Transverse colon (tissue), 4 donors: ENCODE measurements around the gene TMEM163. TPM values are rescaled to one million over a fixed set of nuclear protein-coding genes. Genes with fewer than 3 reads are reported as not detected.

Source experiments
- DNase-seq: peaks from one replicate; pipeline ENCODE4 v3.0.0-alpha.2; 2019
- H3K27ac ChIP-seq, 4 donors: fragments of 200-600 bp; sonication (generic); 2 replicates each; pipeline ENCODE4 v1.5.1; 2016 to 2018; ENCODE audit warnings: inconsistent platforms in 4 of 4
- H3K27me3 ChIP-seq: fragments of 200-600 bp; sonication (generic); 2 replicates; pipeline ENCODE4 v1.5.1; 2017; ENCODE audit warnings: inconsistent platforms
- H3K36me3 ChIP-seq, 4 donors: fragments of 200-600 bp; sonication (generic); 2 replicates each; pipeline ENCODE4 v1.5.1; 2017 to 2019; ENCODE audit warnings: inconsistent platforms in 4 of 4
- H3K4me1 ChIP-seq, 4 donors: fragments of 200-600 bp; sonication (generic); 2 replicates each; pipeline ENCODE4 v1.5.1; 2017 to 2020; ENCODE audit warnings: inconsistent platforms in 4 of 4
- H3K4me3 ChIP-seq, 4 donors: fragments of 200-600 bp; sonication (generic); 1 replicate in 1 of 4; 2 replicates in 3 of 4; pipeline versions ENCODE4 v1.5.1 to v1.6.1; 2017 to 2019; ENCODE audit warnings: inconsistent platforms in 4 of 4
- H3K9me3 ChIP-seq, 2 donors: fragments of 200-600 bp; sonication (generic); 2 replicates each; pipeline ENCODE4 v1.5.1; 2017 to 2019; ENCODE audit warnings: inconsistent platforms in 2 of 2
- EP300 ChIP-seq: sonication (generic); formaldehyde crosslinking; IDR thresholded peaks from one replicate; pipeline ENCODE4 v1.6.1; 2017; ENCODE audit warnings: antibody characterized with exemption, low read depth
- POLR2A ChIP-seq: fragments of 450-650 bp; IDR thresholded peaks from one replicate; pipeline ENCODE4 v1.6.1; 2016; ENCODE audit warnings: antibody characterized with exemption, mild to moderate bottlenecking, moderate library complexity
- POLR2AphosphoS5 ChIP-seq, 3 donors: sonication (generic); formaldehyde crosslinking; IDR thresholded peaks; one replicate each; pipeline ENCODE4 v1.6.1; 2016; ENCODE audit warnings: antibody characterized with exemption in 3 of 3
- WGBS, 2 donors: methylation state at CpG; one replicate each; pipeline ENCODE4 v1.1.5; 2018; ENCODE audit warnings: low coverage in 1 of 2; 5-methylcytosine and 5-hydroxymethylcytosine counted together
- in situ Hi-C, 4 donors: fragments of 200-750 bp; cut with MboI; loops; one replicate each; pipeline versions ENCODE4 v1.15.0 to v1.15.1; 2017; ENCODE audit warnings: low sequenced_read_pairs in 3 of 4, low pct_ligation_motif_present in 1 of 4, low pct_unique_long_range_greater_than_20kb in 1 of 4
- intact Hi-C: fragments of 100-400 bp; cut with DNase I; formaldehyde crosslinking; loops from one replicate; pipeline ENCODE4 v1.15.1; 2023; ENCODE audit warnings: low total_unique reads
- total RNA-seq, 4 donors: library from RNA; depleted of rRNA; stranded (reverse); fragments of >200 nt; gene quantifications; one replicate each; pipeline ENCODE4 v1.1.0, GENCODE V29; 2016
- TF ChIP-seq, protein P1 (sequence below), 5 experiments: fragments of 200-600 bp in 3 of 5; fragments of 450-650 bp in 2 of 5; sonication (generic) in 3 of 5; IDR thresholded peaks; 1 replicate in 2 of 5; 2 replicates in 3 of 5; pipeline ENCODE4 v1.5.1; 2016 to 2017; ENCODE audit warnings: antibody characterized with exemption in 5 of 5, inconsistent platforms in 3 of 5, mild to moderate bottlenecking in 2 of 5, moderate library complexity in 1 of 5

Gene TMEM163
- total RNA-seq, 4 donors from 2014 or later, result 0.48 TPM; not detected in 3

DNA sequence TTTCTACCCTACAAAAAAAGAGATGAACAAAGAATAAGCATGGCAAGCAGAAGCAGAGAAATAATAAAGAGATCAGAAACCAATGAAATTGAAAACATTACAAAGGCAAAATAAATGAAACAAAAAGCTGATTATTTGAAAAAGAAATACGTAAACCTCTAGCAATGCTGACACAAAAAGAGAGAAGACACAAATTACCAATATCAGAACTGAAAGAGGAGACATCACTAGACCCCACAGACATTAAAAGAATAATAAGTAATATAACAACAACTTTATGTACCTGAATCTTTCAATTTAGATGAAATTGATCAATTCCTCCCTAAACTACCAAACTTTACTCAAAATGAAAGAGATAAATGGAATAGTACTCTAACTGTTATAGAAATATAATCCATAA lies 75.9 kb downstream of the TMEM163 start:
- in situ Hi-C loops (no loop called here), intact Hi-C loops (no loop called here)
- H3K4me3 ChIP-seq, result no peak overlapping the region
- 83 to 86% methylated on average over 1 of the region's 1 CpG for WGBS, 2 donors
- H3K9me3 ChIP-seq, result no peaks in the 10 kb centered on the region
- no peak for DNase-seq
- H3K4me1 ChIP-seq, result no peaks in the 10 kb centered on the region
- H3K27me3 ChIP-seq, result no peaks in the 10 kb centered on the region
- no peak overlapping the region for H3K27ac ChIP-seq
- H3K36me3 ChIP-seq, result no peaks in the 10 kb centered on the region
- TF ChIP-seq POLR2A (no peak), EP300 (no peak), POLR2AphosphoS5 (IDR thresholded peaks at IDR 0.05) (no peak)
- TF ChIP-seq, protein P1, sequence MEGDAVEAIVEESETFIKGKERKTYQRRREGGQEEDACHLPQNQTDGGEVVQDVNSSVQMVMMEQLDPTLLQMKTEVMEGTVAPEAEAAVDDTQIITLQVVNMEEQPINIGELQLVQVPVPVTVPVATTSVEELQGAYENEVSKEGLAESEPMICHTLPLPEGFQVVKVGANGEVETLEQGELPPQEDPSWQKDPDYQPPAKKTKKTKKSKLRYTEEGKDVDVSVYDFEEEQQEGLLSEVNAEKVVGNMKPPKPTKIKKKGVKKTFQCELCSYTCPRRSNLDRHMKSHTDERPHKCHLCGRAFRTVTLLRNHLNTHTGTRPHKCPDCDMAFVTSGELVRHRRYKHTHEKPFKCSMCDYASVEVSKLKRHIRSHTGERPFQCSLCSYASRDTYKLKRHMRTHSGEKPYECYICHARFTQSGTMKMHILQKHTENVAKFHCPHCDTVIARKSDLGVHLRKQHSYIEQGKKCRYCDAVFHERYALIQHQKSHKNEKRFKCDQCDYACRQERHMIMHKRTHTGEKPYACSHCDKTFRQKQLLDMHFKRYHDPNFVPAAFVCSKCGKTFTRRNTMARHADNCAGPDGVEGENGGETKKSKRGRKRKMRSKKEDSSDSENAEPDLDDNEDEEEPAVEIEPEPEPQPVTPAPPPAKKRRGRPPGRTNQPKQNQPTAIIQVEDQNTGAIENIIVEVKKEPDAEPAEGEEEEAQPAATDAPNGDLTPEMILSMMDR (IDR thresholded peaks at IDR 0.05), result no peak

DNA sequence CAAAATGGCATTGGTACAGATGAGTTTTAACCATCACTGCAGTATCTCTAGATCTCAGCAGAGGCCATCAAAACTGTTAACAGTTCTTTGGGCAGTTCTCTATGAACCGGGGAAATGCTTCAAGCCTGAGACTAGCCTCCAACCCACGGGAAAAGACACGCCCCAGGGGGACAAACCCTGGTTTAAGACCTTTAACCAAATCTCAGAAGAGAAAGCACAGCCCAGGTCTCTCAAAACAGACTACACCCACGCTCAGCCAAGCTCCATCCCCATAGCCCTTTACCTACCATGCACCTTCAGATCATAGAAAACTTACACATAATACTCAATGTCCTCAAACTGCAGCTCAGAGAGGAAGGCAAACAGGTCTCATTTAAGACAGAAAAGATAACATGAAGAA lies 78.3 kb downstream of the TMEM163 start:
- intact Hi-C loops, result no loop called here
- Histone ChIP-seq H3K9me3 (no peaks in the 10 kb centered on the region), H3K4me3 (no peak overlapping the region), H3K27ac (no peak overlapping the region), H3K36me3 (no peaks in the 10 kb centered on the region), H3K27me3 (no peaks in the 10 kb centered on the region), H3K4me1 (no peaks in the 10 kb centered on the region)
- WGBS, 2 donors, result 42 to 57% methylated on average over 3 to 4 of the region's 4 CpGs
- in situ Hi-C loops, result no loop called here
- DNase-seq, result no peak
- TF ChIP-seq, protein P1 (IDR thresholded peaks at IDR 0.05), result no peak
- no peak for TF ChIP-seq POLR2A
- no peak for TF ChIP-seq EP300
- TF ChIP-seq POLR2AphosphoS5 (IDR thresholded peaks at IDR 0.05), result no peak

DNA sequence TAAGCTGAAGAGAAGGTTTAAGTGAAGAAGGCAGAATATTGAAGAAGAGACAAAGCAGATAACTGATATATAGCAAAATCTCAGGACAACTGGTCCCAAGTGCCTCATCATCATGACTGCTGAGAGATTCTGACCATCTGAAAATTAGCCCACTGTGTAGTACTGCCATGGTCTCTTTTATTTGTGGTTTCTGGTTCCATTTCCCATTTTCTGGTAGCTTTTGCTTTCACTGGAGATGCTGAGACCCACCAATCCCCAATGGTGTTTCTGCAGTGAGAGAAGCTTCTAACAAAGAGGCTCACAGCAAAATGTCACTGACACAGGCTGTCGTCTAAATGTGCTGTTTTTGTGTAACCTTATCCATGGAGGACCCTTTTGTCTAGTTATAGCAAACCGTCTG lies 79.5 kb downstream of the TMEM163 start:
- no peaks in the 10 kb centered on the region for H3K4me1 ChIP-seq
- no peaks in the 10 kb centered on the region for H3K9me3 ChIP-seq
- H3K4me3 ChIP-seq, result no peak overlapping the region
- WGBS, 2 donors, result 64 to 68% methylated on average over 2 of the region's 2 CpGs
- TF ChIP-seq POLR2A, result no peak
- TF ChIP-seq EP300, result no peak
- no peak for TF ChIP-seq POLR2AphosphoS5 (IDR thresholded peaks at IDR 0.05)
- TF ChIP-seq, protein P1 (IDR thresholded peaks at IDR 0.05), result no peak
- in situ Hi-C loops (no loop called here), intact Hi-C loops (no loop called here)
- no peak for DNase-seq
- no peaks in the 10 kb centered on the region for H3K36me3 ChIP-seq
- no peak overlapping the region for H3K27ac ChIP-seq
- H3K27me3 ChIP-seq, result no peaks in the 10 kb centered on the region

DNA sequence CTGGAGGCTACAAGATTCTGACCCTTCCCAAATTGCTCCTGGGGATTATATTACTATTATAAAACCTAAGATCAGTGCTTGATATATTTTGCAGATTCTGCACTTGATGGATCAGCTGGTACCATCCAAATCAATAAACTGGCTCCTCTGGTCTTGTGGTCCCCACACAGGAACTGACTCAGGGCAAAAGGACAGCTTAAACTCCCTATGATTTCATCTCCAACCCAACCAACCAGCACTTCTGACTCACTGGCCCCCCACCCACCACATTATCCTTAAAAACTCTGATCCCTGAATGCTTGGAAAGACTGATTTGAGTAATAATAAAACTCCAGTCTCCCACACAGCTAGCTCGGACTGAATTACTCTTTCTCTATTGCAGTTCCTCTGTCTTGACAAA lies 82.1 kb downstream of the TMEM163 start:
- TF ChIP-seq, protein P1 (IDR thresholded peaks at IDR 0.05), result no peak
- no peak for TF ChIP-seq POLR2A
- TF ChIP-seq POLR2AphosphoS5 (IDR thresholded peaks at IDR 0.05), result no peak
- TF ChIP-seq EP300, result no peak
- Histone ChIP-seq H3K36me3 (no peaks in the 10 kb centered on the region), H3K27ac (no peak overlapping the region), H3K27me3 (no peaks in the 10 kb centered on the region), H3K4me3 (no peak overlapping the region), H3K4me1 (no peaks in the 10 kb centered on the region), H3K9me3 (no peaks in the 10 kb centered on the region)
- in situ Hi-C loops, result no loop called here
- 80 to 88% methylated on average over 1 of the region's 1 CpG for WGBS, 2 donors
- intact Hi-C loops, result no loop called here
- DNase-seq, result no peak
